Tibial artery (tissue), 4 donors: ENCODE data around the gene PRXL2B.

Experiments
- DNase-seq, 2 donors: peaks; one replicate each; pipeline ENCODE4 v3.0.0-alpha.2; 2019
- H3K27ac ChIP-seq, 2 donors: fragments of 200-600 bp; sonication (generic) in 1 of 2; 1 replicate in 1 of 2; 2 replicates in 1 of 2; pipeline ENCODE4 v1.5.1; 2018 to 2019; ENCODE audit warnings: mild to moderate bottlenecking in 1 of 2
- H3K27me3 ChIP-seq, 2 donors: fragments of 200-600 bp; sonication (generic) in 1 of 2; one replicate each; pipeline versions ENCODE4 v1.5.1 to v1.6.0; 2016 to 2019
- H3K36me3 ChIP-seq, 3 donors: fragments of 200-600 bp; sonication (generic) in 2 of 3; one replicate each; pipeline ENCODE4 v1.5.1; 2016 to 2019; ENCODE audit warnings: mild to moderate bottlenecking in 2 of 3
- H3K4me1 ChIP-seq, 4 donors: fragments of 200-600 bp; sonication (generic) in 2 of 4; 1 replicate in 3 of 4; 2 replicates in 1 of 4; pipeline ENCODE4 v1.5.1; 2016 to 2019
- H3K4me3 ChIP-seq, 2 donors: fragments of 200-600 bp; sonication (generic) in 1 of 2; 1 replicate in 1 of 2; 2 replicates in 1 of 2; pipeline ENCODE4 v1.5.1; 2018 to 2019; ENCODE audit warnings: mild to moderate bottlenecking in 2 of 2
- H3K9me3 ChIP-seq, 3 donors: fragments of 200-600 bp; sonication (generic) in 1 of 3; one replicate each; pipeline ENCODE4 v1.5.1; 2016 to 2019
- CTCF ChIP-seq, 2 experiments: fragments of 200-600 bp in 1 of 2; fragments of 450-650 bp in 1 of 2; IDR thresholded peaks; one replicate each; pipeline ENCODE4 v1.5.1; 2017 to 2019; ENCODE audit warnings: antibody characterized with exemption in 2 of 2, mild to moderate bottlenecking in 1 of 2, moderate library complexity in 1 of 2
- intact Hi-C: fragments of 100-400 bp; cut with DNase I; formaldehyde crosslinking; loops from one replicate; pipeline ENCODE4 v1.15.0; 2023; ENCODE audit warnings: low total_unique reads

The PRXL2B gene

GRCh38 chr1:2596530-2597333 lies 10.2 kb downstream of the PRXL2B start:
- no peaks in the 10 kb centered on the region for H3K36me3 ChIP-seq
- no peak overlapping the region for H3K4me3 ChIP-seq
- H3K4me1 ChIP-seq: peaks cover 0 to 15% (median 0%) of the 10 kb centered on the region in 4 donors
- H3K9me3 ChIP-seq: peaks cover 0 to 13% (median 13%) of the 10 kb centered on the region in 3 donors
- intact Hi-C loops: no loop called here
- peak in 1 of 2 donors; percentile 60 for DNase-seq
- H3K27me3 ChIP-seq: peaks cover 0 to 35% of the 10 kb centered on the region in 2 donors
- no peak for TF ChIP-seq CTCF (IDR thresholded peaks at IDR 0.05)
- H3K27ac ChIP-seq: no peak overlapping the region

DNA sequence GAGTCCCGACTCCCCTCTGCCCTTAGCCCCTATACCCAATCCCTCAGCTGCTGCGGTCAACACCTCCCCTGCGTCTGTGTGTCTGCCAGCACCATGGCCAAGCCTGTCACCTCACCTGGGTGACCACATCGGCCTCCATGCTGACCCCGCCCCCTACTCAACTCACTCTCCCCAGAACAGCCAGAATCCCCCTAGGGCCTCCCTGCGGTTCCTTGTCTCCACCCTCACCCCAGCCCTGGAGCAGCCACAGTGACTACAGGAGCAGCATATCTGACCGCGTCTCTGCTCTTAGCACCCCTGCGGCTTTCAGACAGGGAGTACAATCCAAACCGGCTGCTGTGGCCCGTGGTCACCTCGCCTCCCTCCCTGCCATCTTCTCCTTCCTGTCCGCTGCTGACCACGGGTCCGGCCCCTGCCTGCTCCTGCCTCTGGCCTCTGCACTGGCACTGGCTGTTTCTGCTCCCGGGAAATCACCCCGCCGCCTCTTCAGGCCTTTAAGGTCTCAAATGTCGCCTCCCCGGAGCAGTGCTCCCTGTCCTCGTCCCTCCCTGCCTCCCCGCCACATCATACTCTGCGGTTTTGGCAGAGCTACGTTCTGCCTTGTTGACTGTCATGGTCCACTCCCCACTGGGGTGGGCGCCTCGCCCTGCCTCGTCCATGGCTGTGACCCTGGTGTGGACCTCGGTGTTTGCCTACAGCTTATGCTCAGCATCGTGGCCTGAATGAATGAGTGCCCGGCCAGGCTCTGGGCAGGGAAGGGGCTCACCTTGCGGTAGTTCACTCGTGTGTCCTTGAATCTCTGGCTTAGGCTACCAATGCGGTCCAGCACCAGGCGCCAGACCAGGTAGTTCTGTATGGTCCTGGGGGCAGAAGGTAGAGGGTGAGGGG lies 11.1 kb downstream of the PRXL2B start:
- peaks cover 0 to 15% (median 0%) of the 10 kb centered on the region in 4 donors for H3K4me1 ChIP-seq
- H3K9me3 ChIP-seq: peaks cover 0 to 13% (median 13%) of the 10 kb centered on the region in 3 donors
- no peak for TF ChIP-seq CTCF (IDR thresholded peaks at IDR 0.05)
- H3K27me3 ChIP-seq: peaks cover 0 to 31% of the 10 kb centered on the region in 2 donors
- intact Hi-C loops: no loop called here
- no peak overlapping the region for H3K4me3 ChIP-seq
- DNase-seq: no peak
- H3K36me3 ChIP-seq: no peaks in the 10 kb centered on the region
- no peak overlapping the region for H3K27ac ChIP-seq

DNA sequence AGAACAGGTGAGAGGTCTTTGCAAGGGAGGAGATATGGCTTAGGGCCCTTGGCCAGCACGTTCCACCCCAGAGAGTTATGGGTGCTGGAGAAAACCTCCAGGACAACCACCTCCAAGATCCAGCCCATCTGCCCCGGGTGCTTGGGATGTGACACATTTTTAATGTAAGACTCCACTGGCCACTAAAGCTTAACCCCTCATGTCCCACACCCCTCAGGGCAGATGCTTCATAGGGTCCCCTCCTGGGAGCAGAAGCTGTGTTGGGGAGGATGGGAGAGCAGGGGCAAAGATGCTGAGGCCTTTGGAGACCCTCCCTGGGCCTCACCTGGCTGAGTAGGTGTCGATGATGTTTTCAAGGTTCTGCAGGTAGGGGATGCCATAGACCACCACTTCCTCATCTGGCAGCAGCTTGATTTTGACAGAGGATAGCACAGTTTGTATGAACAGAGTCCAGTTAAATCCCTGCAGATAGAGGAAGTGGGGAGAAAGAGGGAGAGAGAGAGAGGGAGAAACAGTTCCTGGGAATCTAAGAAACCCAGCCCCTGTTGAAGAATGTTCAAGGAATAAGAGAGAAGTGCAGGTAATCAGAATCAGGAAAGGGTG lies 11.9 kb downstream of the PRXL2B start:
- intact Hi-C loops: no loop called here
- no peaks in the 10 kb centered on the region for H3K36me3 ChIP-seq
- no peak for TF ChIP-seq CTCF (IDR thresholded peaks at IDR 0.05)
- no peak overlapping the region for H3K4me3 ChIP-seq
- H3K4me1 ChIP-seq: peaks cover 0 to 8% (median 0%) of the 10 kb centered on the region in 4 donors
- H3K9me3 ChIP-seq: peaks cover 0 to 13% (median 13%) of the 10 kb centered on the region in 3 donors
- no peak for DNase-seq
- H3K27me3 ChIP-seq: peaks cover 0 to 31% of the 10 kb centered on the region in 2 donors
- H3K27ac ChIP-seq: no peak overlapping the region

- peaks cover 0 to 44% of the 10 kb centered on the region in 2 donors for H3K27me3 ChIP-seq
Observed at GRCh38 chr1:2601721-2602303, 15.2 kb downstream of the PRXL2B start.

More at GRCh38 chr1:2601721-2602303, 15.2 kb downstream of the PRXL2B start:
- Histone ChIP-seq H3K9me3 (peaks cover 0 to 13% (median 13%) of the 10 kb centered on the region in 3 donors), H3K4me1 (no peaks in the 10 kb centered on the region), H3K36me3 (no peaks in the 10 kb centered on the region), H3K27ac (no peak overlapping the region), H3K4me3 (no peak overlapping the region)
- intact Hi-C loops: no loop called here
- no peak for TF ChIP-seq CTCF (IDR thresholded peaks at IDR 0.05)
- no peak for DNase-seq
